ENCODE data around the gene PDE5A.

PDE5A gene

GRCh38 chr4:119581190-119581873, 47.3 kb downstream of the PDE5A start:
- no peak for DNase-seq (ENCODE audit: low spot score)
- in situ Hi-C loops (cut with MboI; ENCODE audit: low sequenced_read_pairs, unreplicated experiment), result no loop called here

GRCh38 chr4:119580293-119580692, 48.3 kb downstream of the PDE5A start:
- no peak for TF ChIP-seq CTCF (IDR thresholded peaks at IDR 0.05; ENCODE audit: borderline replicate concordance, control extremely low read depth, extremely low read depth, insufficient read depth, missing control alignments)
- no peak for DNase-seq (ENCODE audit: low spot score)
- in situ Hi-C loops (cut with MboI; ENCODE audit: low sequenced_read_pairs, unreplicated experiment), result no loop called here

More at GRCh38 chr4:119581190-119581873, 47.3 kb downstream of the PDE5A start:
- TF ChIP-seq CTCF (IDR thresholded peaks at IDR 0.05; ENCODE audit: borderline replicate concordance, control extremely low read depth, extremely low read depth, insufficient read depth, missing control alignments), result no peak

GRCh38 chr4:119579823-119580222, 48.8 kb downstream of the PDE5A start:
- in situ Hi-C loops (cut with MboI; ENCODE audit: low sequenced_read_pairs, unreplicated experiment), result no loop called here
- no peak for DNase-seq (ENCODE audit: low spot score)
- TF ChIP-seq CTCF (IDR thresholded peaks at IDR 0.05; ENCODE audit: borderline replicate concordance, control extremely low read depth, extremely low read depth, insufficient read depth, missing control alignments), result no peak

- in situ Hi-C loops (cut with MboI; ENCODE audit: low sequenced_read_pairs, unreplicated experiment), result no loop called here
- no peak for DNase-seq (ENCODE audit: low spot score)
- no peak for TF ChIP-seq CTCF (IDR thresholded peaks at IDR 0.05; ENCODE audit: borderline replicate concordance, control extremely low read depth, extremely low read depth, insufficient read depth, missing control alignments)
Observed at GRCh38 chr4:119570401-119570800, 58.2 kb downstream of the PDE5A start.

- TF ChIP-seq CTCF (IDR thresholded peaks at IDR 0.05; ENCODE audit: borderline replicate concordance, control extremely low read depth, extremely low read depth, insufficient read depth, missing control alignments), result no peak
- DNase-seq (ENCODE audit: low spot score), result no peak
- in situ Hi-C loops (cut with MboI; ENCODE audit: low sequenced_read_pairs, unreplicated experiment), result no loop called here
Observed at GRCh38 chr4:119564106-119564505, 64.5 kb downstream of the PDE5A start.

- peak; percentile 35 for DNase-seq (ENCODE audit: low spot score)
- in situ Hi-C loops (cut with MboI; ENCODE audit: low sequenced_read_pairs, unreplicated experiment), result no loop called here
- peak; percentile 14 for TF ChIP-seq CTCF (IDR thresholded peaks at IDR 0.05; ENCODE audit: borderline replicate concordance, control extremely low read depth, extremely low read depth, insufficient read depth, missing control alignments)
Observed at GRCh38 chr4:119559044-119559647, 69.5 kb downstream of the PDE5A start.

Data from GM13976 (cell line).